NCI-H82 (cell line): ENCODE results near the gene ODC1.
"Not testable (repeated sequence)": the region's sequence is repeated elsewhere in the genome, so short reads cannot be mapped to it uniquely, and the experiment has no call there.

ENCODE experiments used
- DNase-seq: peaks from one replicate; lab custom pipeline; 2025; lab: John Stamatoyannopoulos, UW

Gene ODC1

GRCh38 chr2:10478298-10478625 is 30.1 kb upstream of the ODC1 start:
- DNase-seq: no peak

GRCh38 chr2:10477443-10478297 is 29.5 kb upstream of the ODC1 start:
- no peak for DNase-seq

GRCh38 chr2:10476723-10477442 is 28.8 kb upstream of the ODC1 start:
- DNase-seq: no peak

- peak; percentile 97 for DNase-seq
Measured at GRCh38 chr2:10475811-10476660, 27.9 kb upstream of the ODC1 start.

- DNase-seq: no peak
Measured at GRCh38 chr2:10475221-10475722, 27.1 kb upstream of the ODC1 start.

- no peak for DNase-seq
Measured at GRCh38 chr2:10473121-10473756, 25.1 kb upstream of the ODC1 start.

- DNase-seq: peak; percentile 39
Measured at GRCh38 chr2:10471955-10472354, 23.8 kb upstream of the ODC1 start.

- peak; percentile 26 for DNase-seq
Measured at GRCh38 chr2:10471046-10471571, 23.0 kb upstream of the ODC1 start.

- peak; percentile 47 for DNase-seq
Measured at GRCh38 chr2:10469955-10470608, 22.0 kb upstream of the ODC1 start.

GRCh38 chr2:10469301-10469700 is 21.2 kb upstream of the ODC1 start:
- DNase-seq: no peak

GRCh38 chr2:10467401-10467800 is 19.3 kb upstream of the ODC1 start:
- DNase-seq: no peak

- DNase-seq: no peak
Measured at GRCh38 chr2:10466801-10467200, 18.7 kb upstream of the ODC1 start.

GRCh38 chr2:10465910-10466309 is 17.8 kb upstream of the ODC1 start:
- DNase-seq: no peak

GRCh38 chr2:10462178-10463083 is 14.3 kb upstream of the ODC1 start:
- DNase-seq: no peak

- peak; percentile 67 for DNase-seq
Measured at GRCh38 chr2:10460366-10460796, 12.3 kb upstream of the ODC1 start.

- no peak for DNase-seq
Measured at GRCh38 chr2:10457846-10458598, 9.9 kb upstream of the ODC1 start.

GRCh38 chr2:10457195-10457594 is 9.1 kb upstream of the ODC1 start:
- not testable (repeated sequence) for DNase-seq

GRCh38 chr2:10454505-10454904 is 6.4 kb upstream of the ODC1 start:
- DNase-seq: no peak

GRCh38 chr2:10453905-10454298 is 5.8 kb upstream of the ODC1 start:
- DNase-seq: no peak
